Stimulated activated CD4-positive, alpha-beta T cell treated with anti-CD3 and anti-CD28 coated beads, Interleukin-1b, Interleukin-23, amount 100 ng/mL, for 24 hours (primary cell): ENCODE measurements around the gene OSBP.
A peak's percentile ranks its signal among the peaks of the same experiment; 100 is the strongest.
"Not testable (repeated sequence)": the region's sequence is repeated elsewhere in the genome, so short reads cannot be mapped to it uniquely, and the experiment has no call there.

Experiments
- DNase-seq, 4 experiments: peaks; one replicate each; pipeline ENCODE4 v3.0.0-alpha.2; 2020; ENCODE audit warnings: low read depth in 4 of 4, low spot score in 1 of 4

OSBP gene, protein sequence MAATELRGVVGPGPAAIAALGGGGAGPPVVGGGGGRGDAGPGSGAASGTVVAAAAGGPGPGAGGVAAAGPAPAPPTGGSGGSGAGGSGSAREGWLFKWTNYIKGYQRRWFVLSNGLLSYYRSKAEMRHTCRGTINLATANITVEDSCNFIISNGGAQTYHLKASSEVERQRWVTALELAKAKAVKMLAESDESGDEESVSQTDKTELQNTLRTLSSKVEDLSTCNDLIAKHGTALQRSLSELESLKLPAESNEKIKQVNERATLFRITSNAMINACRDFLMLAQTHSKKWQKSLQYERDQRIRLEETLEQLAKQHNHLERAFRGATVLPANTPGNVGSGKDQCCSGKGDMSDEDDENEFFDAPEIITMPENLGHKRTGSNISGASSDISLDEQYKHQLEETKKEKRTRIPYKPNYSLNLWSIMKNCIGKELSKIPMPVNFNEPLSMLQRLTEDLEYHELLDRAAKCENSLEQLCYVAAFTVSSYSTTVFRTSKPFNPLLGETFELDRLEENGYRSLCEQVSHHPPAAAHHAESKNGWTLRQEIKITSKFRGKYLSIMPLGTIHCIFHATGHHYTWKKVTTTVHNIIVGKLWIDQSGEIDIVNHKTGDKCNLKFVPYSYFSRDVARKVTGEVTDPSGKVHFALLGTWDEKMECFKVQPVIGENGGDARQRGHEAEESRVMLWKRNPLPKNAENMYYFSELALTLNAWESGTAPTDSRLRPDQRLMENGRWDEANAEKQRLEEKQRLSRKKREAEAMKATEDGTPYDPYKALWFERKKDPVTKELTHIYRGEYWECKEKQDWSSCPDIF

DNA sequence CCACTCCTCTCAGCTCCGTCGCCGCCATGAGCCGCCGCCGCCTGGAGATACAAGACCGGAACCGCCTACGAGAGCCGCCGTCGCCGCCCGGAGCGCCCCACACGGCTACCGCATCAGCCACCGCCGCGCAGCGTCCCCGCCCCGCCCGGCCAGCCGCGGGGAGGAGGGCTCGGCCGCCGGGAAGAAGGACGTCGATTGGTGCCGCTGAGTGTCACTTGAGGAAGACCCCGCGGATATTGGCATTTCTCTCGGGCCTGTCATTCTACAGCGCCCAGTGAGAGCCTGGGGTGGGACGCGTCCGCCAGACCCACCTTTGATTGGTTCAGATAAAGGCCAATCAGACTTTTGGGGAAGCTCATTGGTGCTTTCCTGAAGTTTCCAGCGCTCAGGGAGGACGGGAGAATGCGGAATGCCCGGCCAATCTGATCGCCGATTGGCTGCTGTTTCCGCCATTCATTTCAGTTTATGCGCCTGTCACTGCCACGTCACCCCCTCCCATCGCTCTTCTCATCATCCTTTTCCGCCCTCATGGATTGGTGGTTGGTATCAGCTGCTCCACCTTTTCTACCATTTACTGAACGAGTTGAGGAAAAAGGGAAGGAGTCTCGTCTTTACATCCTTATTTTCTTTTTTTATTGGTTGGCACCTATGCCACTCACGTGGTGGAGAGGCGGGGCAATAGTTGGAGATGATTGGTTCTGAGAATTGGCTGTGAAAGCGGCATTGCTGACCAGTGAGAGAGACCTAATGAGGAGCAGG is at the start of gene OSBP:
Gene OSBP (minus strand): TSS at position 138 of the 759 bp plus-strand sequence. CDS start 110 bp downstream, at position 28.
- peak; percentile 90 to 95 (median 91) for DNase-seq

DNA sequence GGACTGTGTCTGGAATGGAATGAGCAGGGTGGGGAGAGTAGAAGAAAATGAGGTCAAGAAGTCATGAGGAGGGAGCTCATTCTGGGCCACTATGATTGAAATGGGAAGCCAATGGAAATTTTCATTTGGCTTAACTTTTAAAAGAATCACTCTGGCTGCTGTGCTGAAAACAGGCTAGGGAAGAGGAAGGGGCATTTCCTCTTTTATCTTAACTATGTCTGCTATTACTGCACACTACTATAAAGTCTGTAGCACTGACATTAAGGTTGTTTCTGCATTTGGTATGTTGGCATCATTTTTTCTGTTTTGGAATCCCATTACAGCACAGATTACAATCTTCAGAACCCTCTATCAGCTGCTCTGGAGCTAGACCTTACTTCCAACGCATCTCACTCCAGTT is 45.0 kb upstream of the OSBP start:
- no peak for DNase-seq

DNA sequence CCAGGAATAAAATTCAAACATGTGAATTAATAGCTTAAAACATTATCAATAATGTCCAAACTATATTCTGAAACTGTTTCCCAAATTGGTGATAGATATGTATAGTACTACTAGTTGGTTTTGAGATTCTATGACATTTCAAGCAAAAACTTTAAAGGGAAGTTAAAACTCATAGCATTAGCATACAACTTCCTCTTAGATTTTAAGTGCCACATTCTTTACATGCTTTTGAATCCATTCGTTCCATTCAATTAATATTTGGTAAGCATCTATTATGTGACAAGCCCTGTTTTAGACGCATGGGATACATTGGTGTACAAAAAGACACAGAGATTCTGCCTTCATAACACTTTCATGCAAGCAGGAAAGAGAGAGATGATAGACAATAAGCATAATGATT is 44.4 kb upstream of the OSBP start:
- no peak for DNase-seq

DNA sequence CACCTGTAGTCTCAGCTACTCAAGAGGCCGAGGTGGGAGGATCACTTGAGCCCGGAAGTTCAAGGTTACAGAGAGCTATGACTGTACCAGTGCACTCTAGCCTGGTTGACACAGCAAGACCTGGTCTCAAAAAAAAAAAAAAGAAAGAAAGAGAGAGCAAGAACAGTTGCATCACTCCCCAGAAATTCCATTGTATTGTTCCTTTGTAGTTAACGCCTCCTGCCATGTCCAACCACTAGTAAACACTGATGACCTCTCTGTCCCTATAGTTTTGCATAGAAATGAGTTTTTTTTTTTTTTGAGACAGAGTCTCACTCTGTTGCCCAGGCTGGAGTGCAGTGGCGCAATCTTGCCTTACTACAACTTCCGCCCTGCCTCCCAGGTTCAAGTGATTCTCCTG is 42.5 kb upstream of the OSBP start:
- no peak for DNase-seq

DNA sequence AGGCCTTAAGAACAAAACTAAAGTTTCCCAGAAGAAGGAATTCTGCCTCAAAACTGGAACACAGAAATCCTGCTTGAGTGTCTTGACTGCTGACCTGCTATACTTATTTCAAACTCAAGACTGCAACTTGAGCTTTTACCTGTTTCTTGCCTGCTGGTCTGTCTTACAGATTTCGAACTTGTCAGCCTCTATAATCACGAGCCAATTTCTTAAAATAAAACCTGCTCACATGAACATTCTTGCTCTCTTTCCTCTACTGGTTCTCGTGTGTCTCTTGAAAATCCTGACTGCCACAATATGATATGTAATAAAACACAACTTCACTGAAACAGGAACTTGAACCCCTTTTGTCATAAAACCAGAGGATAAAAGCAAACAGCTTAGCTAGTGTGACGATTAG is 39.3 kb upstream of the OSBP start:
- DNase-seq: no peak

DNA sequence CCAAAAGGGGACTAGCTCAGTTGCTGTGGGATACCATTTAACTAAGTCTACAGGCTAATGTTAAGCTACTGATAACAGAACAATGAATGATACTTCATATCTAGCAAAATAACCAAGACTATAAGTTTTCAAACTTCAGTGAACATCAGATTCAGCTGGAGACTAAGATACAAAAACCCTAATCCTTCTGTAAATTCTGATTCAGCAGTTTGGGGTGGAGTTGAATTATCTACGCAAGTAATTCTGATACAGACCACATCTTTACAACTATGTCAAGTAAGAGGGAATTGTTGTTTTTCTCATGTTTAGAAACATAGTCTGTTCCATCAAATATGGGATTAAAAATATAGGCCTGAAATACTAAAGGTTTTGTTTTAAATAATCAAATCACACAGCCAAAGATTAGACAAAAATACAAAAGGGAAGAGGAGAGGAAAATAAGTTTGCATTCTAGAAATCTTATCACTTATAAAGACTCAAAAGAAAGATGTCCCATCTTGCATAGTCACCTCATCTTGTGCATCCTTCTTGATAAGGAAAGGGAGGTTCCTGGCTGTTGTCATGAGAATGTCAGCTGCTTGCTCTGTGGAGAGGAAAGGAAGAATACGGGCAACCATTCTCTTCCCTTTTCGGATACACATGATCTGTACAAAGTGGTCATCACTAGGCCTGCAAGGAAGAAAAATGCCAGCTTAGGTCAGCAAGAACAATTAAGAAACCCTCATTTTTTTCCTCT is 31.8 kb upstream of the OSBP start:
- no peak for DNase-seq

DNA sequence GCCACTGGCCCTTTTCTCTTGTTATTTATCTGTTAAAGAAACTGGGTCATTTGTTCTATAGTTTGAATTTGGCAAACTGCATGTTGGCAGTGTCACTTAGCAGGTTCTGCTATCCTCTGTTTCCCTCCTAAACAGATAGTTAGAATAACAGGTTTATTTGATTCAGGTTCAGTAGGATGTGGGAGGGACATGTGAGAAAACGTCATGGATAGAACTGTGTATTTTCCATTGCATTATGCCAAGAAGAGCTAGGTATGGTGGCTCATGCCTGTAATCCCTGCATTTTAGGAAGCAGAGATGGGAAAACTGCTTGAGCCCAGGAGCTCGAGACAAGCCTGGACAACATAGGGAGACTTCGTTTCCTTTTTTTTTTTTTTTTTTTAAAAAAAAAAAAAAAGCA is 29.0 kb upstream of the OSBP start:
- DNase-seq: no peak

DNA sequence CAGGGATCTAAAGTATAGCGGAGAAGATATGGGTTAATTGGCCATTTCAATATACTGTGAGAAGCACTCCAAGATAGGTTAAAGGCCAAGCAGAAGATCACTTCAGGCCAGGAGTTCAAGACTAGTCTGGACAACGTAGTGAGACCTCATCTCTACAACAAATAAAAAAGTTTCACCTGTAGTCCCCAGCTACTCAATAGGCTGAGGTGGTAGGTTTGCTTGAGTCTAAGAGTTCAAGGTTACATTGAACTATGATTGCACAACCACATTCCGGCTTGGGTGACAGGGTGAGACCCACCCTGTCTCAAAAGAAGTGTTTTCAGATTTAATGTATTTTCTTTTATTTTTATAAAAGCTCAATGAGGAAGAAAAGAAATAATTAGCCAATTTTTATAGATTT is 27.8 kb upstream of the OSBP start:
- DNase-seq: no peak

DNA sequence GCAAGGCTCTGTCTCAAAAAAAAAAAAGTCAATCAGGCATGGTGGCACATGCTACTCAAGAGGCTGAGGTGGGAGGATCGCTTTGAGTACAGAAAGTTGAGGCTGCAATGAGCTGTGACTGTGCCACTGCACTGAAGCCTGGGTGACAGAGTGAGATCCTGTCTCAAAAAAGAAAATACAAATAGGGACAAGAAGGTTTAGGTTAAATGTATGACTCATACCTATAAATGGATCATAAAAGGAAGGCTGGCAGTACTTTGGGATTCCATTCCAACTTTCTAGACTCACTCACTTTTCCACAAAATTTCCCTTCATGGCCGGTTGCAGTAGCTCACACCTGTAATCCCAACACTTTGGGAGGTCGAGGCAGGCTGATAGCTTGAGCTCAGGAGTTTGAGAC is 25.6 kb upstream of the OSBP start:
- DNase-seq: no peak

DNA sequence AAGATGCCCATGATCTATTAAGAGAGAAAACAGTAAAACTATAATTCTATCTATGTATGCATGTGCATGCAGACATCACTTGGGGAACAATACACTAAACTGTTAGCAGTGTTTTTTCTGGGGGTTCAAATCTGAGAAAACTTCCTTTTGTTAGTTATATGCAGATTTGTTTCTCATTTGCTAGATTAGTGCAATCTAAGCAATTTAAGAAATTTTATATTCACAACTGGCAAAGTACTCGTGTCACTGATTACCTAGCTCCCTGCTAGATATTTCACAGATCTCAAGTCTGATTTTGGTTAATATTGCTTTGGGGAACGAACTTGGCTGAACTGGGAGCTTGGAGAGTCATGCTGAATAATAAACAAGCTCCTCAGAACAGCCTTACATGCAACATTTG is 14.9 kb upstream of the OSBP start:
- no peak for DNase-seq

DNA sequence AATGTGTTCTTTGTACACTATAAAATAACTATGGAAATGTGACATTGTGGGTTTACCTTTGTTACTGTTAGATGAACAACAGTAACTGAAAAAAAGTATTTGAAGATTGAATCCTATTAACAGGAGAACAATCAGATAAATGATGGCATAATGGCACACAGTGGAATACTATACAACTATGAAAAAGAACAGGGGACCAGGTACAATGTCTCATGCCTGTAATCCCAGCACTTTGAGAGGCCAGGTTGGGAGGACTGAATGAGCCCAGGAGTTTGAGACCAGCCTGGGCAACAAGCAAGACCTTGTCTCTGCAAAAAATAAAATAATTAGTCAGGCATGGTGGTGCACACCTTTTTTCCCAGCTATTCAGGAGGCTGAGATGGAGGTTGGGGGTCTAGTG is 14.4 kb upstream of the OSBP start:
- no peak for DNase-seq

DNA sequence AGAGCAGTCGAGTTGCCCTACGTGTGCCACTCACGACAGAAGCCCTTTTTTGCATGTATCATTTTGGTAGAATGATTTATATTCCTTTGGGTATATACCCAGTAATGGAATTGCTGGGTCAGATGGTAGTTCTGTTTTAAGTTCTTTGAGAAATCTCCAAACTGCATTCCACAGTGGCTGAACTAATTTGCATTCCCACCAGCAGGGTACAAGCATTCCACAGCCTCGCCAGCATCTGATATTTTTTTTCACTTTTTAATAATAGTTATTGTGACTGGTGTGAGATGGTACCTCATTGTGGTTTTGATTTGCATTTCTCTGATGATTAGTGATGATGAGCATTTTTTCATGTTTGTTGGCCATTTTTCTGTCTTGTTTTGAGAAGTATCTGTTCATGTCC is 11.4 kb upstream of the OSBP start:
- DNase-seq: not testable (repeated sequence)

DNA sequence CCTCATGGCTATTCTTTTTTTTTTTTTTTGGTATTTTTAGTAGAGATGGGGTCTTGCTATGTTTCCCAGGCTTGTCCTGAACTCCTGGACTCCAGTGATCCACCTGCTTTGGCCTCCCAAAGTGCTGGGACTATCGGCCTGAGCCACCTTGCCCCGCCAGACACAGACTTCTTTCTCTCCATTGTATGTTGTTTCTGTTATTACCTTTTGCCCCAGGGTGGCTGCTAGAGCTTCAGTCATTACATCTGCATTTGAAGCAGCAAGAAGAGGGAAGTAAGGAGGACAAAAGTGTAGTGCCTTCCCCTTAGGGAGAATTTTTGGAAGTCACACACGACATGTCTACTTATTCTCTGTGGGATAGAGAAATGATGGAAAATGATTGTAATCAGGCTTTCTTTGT is 10.1 kb upstream of the OSBP start:
- DNase-seq: no peak

DNA sequence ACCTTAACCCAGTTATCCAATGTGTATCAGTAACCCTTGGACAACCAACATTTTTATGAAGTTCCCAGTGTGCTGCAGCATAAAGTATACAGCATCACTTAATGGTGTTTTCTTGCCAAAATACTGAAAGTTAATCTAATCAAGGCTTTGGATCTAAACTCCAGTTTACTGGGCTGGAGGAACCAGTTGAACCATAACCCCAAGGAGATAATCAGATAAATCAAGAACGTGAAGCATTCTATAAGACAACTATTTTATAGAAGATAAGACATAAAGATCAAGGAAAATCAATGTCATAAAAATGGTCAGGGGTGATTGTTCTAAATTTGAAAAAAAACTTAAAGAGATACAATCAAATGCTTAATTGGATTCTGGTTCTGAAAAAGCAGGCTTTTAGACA is 2.3 kb upstream of the OSBP start:
- DNase-seq: no peak

DNA sequence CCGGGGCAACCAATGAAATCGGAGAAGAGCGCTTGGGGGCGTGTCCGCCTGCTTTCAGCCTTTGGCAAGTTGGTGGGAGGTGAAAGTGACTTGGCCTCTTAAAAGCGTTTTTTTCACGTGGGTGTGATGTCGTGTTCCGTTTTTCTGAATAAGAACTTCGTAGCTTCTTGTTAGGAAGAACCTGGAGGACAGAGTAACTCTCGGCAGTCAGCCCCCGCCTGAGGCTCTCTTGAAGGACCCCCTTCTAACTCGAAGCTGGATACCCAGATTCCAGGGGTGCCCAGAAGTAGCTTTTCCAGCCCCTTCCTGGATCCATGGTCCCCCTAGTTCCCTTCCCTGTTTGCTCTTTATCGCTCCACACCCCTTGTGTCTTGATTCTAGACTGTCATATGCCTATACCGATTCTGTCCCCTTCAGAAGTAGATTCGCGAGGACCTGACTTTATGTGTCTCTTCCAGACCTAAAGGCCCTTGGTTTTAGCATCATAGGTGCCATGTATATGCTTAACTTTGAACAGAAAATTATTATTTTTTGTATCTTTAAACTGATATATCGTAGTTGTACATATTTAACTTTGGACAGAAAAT is 915 bp upstream of the OSBP start:
- no peak for DNase-seq

DNA sequence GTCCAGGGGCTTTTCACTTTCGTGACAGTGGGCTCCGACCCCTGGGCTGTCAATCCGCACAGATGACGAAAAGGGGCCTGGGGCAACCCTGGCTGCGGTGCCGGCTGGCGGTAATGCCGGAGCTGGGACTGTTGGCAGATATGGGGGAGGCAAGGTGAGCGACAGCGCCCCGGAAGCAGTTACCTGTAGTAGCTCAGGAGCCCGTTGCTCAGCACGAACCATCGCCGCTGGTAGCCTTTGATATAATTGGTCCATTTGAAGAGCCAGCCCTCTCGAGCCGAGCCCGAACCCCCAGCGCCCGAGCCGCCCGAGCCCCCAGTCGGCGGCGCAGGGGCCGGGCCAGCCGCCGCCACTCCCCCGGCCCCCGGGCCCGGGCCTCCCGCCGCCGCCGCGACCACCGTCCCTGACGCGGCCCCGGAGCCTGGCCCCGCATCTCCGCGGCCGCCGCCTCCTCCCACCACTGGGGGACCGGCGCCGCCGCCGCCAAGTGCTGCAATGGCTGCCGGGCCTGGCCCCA is 396 bp downstream of the OSBP start:
- peak; percentile 17 to 32 (median 28) for DNase-seq

DNA sequence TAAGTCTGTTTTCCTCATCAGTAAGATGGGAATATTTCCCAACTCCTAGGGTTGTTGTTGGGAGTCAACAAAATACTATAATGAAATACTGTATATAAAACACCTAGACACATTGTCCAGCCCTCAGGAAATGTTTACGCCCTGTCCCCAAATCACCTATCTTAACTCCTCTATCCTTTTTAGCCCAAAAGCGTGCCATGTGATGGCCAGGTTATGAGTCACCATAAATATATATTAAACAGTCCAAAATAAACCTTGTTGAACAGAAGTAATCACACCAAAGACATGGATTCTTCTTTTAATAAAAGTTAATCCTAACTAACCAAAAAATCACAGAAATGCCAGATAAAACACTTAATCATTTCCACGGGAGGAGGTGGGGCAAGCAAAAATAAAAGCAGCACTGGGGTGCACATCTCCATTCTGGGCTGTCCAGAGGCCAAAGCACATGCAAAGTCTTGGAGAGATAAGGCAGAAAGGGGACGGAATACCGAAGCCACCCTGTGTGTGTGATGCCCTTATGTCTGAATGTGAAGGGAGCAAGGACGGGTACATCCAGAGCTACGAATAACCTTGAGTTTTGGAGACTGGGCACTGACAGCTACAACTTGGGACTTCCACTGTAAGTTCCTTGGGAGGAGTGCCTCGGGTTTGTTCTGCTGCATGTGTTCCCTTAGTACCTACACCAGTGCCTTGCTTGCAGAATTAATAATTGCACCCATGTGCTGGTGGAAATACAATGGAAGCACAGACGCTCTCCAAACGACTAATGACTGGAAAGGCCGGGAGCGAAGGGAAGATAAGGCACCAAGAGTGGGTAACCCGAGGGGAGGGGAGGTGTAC is 1.1 kb downstream of the OSBP start:
- no peak for DNase-seq

DNA sequence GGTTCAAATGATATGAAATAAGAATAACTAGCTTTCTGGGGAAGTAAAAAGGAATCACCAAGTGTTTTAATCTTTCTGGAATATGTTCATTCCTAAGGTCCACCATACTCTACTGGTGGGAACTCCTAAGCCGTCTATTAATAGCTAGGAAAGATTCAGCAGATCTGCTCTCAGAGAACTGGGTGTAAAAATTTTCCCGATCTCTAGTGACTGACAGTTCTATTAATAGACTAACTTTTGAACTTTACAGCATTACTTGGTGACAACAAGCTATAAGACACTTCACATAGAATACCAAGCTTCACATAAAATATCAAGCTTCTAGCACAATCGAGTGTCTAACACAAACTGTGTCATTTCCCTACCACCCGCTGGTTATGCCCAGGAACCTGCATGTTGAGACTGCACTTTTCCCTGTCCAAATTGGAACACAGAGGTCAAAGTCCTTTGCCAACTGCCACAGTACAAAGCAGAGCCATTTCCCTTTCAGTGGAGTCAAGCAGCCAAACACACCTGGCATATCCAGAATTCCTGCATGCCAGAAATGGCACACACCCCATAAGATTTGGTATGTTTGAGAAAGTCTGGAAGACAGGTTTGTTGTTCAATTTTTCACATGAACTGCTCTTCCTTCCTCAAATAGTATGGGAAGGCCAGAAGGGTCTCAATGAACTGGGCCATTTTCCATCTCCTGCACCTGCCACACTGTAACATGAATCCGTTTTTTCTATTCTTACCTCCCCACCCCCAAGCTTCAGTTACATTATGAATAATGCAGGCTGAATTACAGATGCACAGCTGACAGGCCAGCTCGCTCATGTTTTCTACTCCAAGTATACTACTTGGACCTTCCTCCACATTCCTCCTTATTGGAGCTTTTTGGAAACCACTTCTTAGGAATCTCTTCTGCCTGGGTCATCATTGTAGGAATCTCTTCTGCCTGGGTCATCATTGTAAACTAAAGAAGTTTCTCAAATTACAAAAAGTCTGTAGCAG is 3.7 kb downstream of the OSBP start:
- DNase-seq: no peak
